Measurements from ENCODE around the gene MYO1B. TPM values are rescaled to one million over a fixed set of nuclear protein-coding genes. Genes with fewer than 3 reads are reported as not detected.
A peak's percentile ranks its signal among the peaks of the same experiment; 100 is the strongest.
"Not testable (repeated sequence)": the region's sequence is repeated elsewhere in the genome, so short reads cannot be mapped to it uniquely, and the experiment has no call there.

MYO1B gene
- total RNA-seq, 1 experiment from 2014 or later = 185 TPM

- DNase-seq (ENCODE audit: low read depth) = no peak
Observed at GRCh38 chr2:191452065-191452464, 206.9 kb downstream of the MYO1B start.

GRCh38 chr2:191453761-191454160 lies 208.6 kb downstream of the MYO1B start:
- DNase-seq (ENCODE audit: low read depth) = no peak

GRCh38 chr2:191456506-191456905 lies 211.3 kb downstream of the MYO1B start:
- not testable (repeated sequence) for DNase-seq (ENCODE audit: low read depth)

DNA sequence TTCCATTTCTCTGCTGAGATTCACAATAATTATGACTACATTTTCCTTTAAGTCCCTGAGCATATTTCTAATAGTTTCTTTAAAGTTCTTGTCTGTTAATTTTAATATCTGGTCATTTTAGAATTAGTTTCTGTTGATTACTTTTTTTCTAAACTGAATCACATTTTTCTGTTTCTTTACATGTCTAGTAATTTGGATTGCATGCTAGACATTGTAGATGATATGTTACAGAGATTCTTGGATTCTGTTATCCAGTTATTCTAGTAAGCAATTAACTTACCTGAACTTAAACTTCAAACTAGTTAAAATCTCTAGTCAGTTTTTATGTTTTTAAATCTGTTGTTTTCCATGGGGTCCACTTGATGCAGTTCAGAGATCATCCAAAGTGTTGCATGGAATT lies 214.0 kb downstream of the MYO1B start:
- no peak for DNase-seq (ENCODE audit: low read depth)

DNA sequence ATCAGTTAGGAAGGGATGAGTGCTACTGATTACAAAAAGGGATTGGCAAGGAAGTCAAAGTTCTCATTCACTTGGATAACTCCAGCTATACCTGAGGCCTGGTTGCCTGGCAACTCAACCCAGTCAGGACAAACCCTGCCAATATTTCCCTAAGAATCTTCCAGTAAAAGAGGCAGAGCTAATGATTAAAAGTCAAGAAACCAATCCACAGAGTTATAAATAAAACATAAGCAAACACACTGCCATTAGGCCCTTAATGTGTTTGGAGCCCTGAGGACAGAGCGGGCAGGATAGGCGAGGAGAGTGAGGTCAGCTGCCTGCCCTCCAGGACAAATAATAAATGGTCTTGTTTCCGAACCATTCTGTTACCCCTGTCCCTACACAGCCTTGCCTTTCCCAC lies 217.2 kb downstream of the MYO1B start:
- no peak for DNase-seq (ENCODE audit: low read depth)

DNA sequence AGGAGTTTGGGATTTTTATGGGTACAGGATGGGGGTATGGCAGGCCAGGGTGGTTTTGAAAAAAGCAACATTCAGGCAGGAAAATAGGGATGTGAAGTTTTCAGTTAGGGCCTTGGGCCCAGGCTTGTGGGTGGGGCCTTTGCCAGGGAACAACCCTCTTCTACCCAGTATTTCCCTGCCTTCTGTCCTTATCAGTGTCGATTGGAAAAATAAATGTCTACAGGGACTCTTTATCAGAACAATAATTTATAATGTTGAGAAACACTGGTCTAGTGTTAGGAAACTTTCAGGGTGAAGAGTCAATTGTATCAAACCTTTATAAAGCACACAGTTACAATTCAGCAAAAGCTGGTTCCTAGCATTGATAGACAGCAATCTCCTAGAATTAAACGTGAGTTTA lies 218.6 kb downstream of the MYO1B start:
- DNase-seq (ENCODE audit: low read depth) = no peak

GRCh38 chr2:191465766-191466420 lies 220.7 kb downstream of the MYO1B start:
- peak; percentile 25 for DNase-seq (ENCODE audit: low read depth)

GRCh38 chr2:191467113-191467512 lies 221.9 kb downstream of the MYO1B start:
- no peak for DNase-seq (ENCODE audit: low read depth)

DNA sequence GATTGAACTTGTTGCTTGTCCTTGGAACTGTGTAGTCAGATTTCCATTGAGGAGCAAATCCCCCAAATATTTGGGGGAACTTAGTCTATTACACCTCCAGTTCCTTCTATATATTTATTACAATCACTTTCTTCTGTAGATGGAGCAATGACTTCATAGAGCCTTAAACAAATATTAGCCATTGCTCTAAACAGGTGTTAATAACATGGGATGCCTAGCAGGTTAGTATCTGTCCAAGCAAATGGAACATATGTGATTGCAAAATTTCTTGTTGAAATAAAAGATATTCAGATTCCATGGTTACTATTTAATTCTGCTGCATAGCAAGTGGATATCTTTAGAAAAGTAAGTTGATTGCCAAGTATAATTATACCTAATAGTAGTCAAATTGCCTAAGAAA lies 225.1 kb downstream of the MYO1B start:
- DNase-seq (ENCODE audit: low read depth) = no peak

- DNase-seq (ENCODE audit: low read depth) = no peak
Observed at GRCh38 chr2:191474464-191474863, 229.3 kb downstream of the MYO1B start.

Other genes starting within 250 kb of the MYO1B start
- 86.4 and 101 TPM in 2 replicates for gene STAT1, start 231.2 kb upstream of the MYO1B start, total RNA-seq (2014; rRNA removed; shearing (Covaris generic))
- gene STAT4, start 94.4 kb upstream of the MYO1B start, total RNA-seq (2014; rRNA removed; shearing (Covaris generic)) = 0.12 and 0.59 TPM in 2 replicates

Data from RPMI7951 (cell line).